OCI-LY3 (cell line): ENCODE results near the gene EFNA3.

Experiments
- H2AFZ ChIP-seq: fragments of 200-600, 300-600 bp; shearing (Covaris generic); 2 replicates; pipeline ENCODE4 v1.6.0; 2014; ENCODE audit warnings: antibody characterized with exemption, low read depth, low read length
- H3K27ac ChIP-seq: fragments of 200-600, 300-600 bp; sonication (generic); 2 replicates; pipeline ENCODE4 v1.5.1; 2014; ENCODE audit warnings: mild to moderate bottlenecking, low read length, moderate library complexity, mixed read lengths
- H3K27me3 ChIP-seq: fragments of 200-600, 300-600 bp; sonication (generic); 2 replicates; pipeline ENCODE4 v1.6.1; 2014; ENCODE audit warnings: low read depth, low read length, mixed read lengths
- H3K36me3 ChIP-seq: fragments of 200-600, 300-600 bp; sonication (generic); replicated peaks from 2 replicates; pipeline ENCODE3; 2014; ENCODE audit warnings: low read depth, low read length, mixed read lengths
- H3K4me1 ChIP-seq: fragments of 300-600, 200-600 bp; sonication (generic); 2 replicates; pipeline ENCODE4 v1.6.1; 2014; ENCODE audit warnings: low read length, mixed read lengths
- H3K4me2 ChIP-seq: fragments of 200-600, 300-600 bp; sonication (generic); 2 replicates; pipeline ENCODE4 v1.6.1; 2014; ENCODE audit warnings: low read length, mixed read lengths
- H3K4me3 ChIP-seq: fragments of 300-600, 200-600 bp; sonication (generic); 2 replicates; pipeline ENCODE4 v1.5.1; 2014; ENCODE audit warnings: antibody characterized with exemption, mild to moderate bottlenecking, low read length, moderate library complexity
- H3K79me2 ChIP-seq: fragments of 300-600, 200-600 bp; shearing (Covaris generic); 2 replicates; pipeline ENCODE4 v1.6.1; 2014; ENCODE audit warnings: mild to moderate bottlenecking, low read length, mixed read lengths
- H3K9ac ChIP-seq: fragments of 300-600, 200-600 bp; shearing (Covaris generic); 2 replicates; pipeline ENCODE4 v1.6.0; 2014; ENCODE audit warnings: mild to moderate bottlenecking, low read length, moderate library complexity
- H3K9me3 ChIP-seq: fragments of 200-600, 300-600 bp; shearing (Covaris generic); 2 replicates; pipeline ENCODE4 v1.6.1; 2014; ENCODE audit warnings: low read length, mixed read lengths; ENCODE audit not compliant: insufficient read depth
- H4K20me1 ChIP-seq: fragments of 200-600, 300-600 bp; sonication (generic); 2 replicates; pipeline ENCODE4 v1.6.1; 2016; ENCODE audit warnings: low read length, mixed read lengths; ENCODE audit not compliant: insufficient read depth
- CTCF ChIP-seq: fragments of 200-600, 300-600 bp; sonication (generic); IDR thresholded peaks from 2 replicates; pipeline ENCODE4 v1.5.1; 2014; ENCODE audit warnings: antibody characterized with exemption, low read length, low read depth
- EZH2phosphoT487 ChIP-seq: fragments of 200-600 bp; shearing (Covaris generic); IDR thresholded peaks from 2 replicates; pipeline ENCODE4 v1.6.1; 2018; ENCODE audit warnings: antibody characterized with exemption, mixed run types, low read depth

The EFNA3 gene

DNA sequence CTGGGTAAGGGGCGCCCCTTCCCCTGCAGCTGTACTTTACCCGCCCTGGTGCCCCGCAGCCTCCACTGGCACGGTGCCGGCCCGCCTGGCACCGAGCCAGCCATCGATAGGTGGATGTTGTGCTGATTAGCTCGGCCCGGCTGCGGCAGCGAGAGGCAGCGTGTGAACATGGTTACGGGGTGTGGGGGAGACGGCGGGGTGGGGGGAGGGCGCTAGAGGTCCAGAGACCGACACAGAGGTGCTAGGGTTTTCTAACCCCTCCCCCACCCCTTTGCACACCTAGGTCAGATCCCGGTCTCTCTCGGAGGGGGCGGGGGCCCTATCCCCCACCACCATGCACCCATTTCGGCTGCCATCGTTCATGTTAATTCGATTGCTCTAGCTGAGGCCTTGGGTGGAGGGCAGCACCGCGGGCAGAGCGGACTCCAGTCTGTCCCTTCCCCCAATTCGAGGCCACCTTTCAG lies 8.4 kb upstream of the EFNA3 start:
- Histone ChIP-seq H3K4me3 (peak overlapping the region; percentile 65), H3K36me3 (peaks cover 30% of the 10 kb centered on the region), H3K79me2 (peaks cover under 1% of the 10 kb centered on the region), H3K4me2 (peak overlapping the region; percentile 58), H3K9ac (no peak overlapping the region), H4K20me1 (peaks cover under 1% of the 10 kb centered on the region; the same call in 1 of the 2 replicates), H2AFZ (no peak overlapping the region), H3K27me3 (no peaks in the 10 kb centered on the region), H3K9me3 (no peaks in the 10 kb centered on the region), H3K4me1 (peaks cover 6% of the 10 kb centered on the region), H3K27ac (no peak overlapping the region)
- TF ChIP-seq EZH2phosphoT487: no peak
- no peak for TF ChIP-seq CTCF

- peaks cover 6% of the 10 kb centered on the region for H3K4me1 ChIP-seq
- H3K9ac ChIP-seq: no peak overlapping the region
- TF ChIP-seq CTCF: no peak
- no peak for TF ChIP-seq EZH2phosphoT487
- no peaks in the 10 kb centered on the region for H3K79me2 ChIP-seq
- peak overlapping the region; percentile 58 for H3K4me2 ChIP-seq
- peak overlapping the region; percentile 65 for H3K4me3 ChIP-seq
- no peaks in the 10 kb centered on the region for H3K9me3 ChIP-seq
- peaks cover 30% of the 10 kb centered on the region for H3K36me3 ChIP-seq
- H2AFZ ChIP-seq: no peak overlapping the region
- H4K20me1 ChIP-seq: no peaks in the 10 kb centered on the region
- no peaks in the 10 kb centered on the region for H3K27me3 ChIP-seq
- no peak overlapping the region for H3K27ac ChIP-seq
Observed at GRCh38 chr1:155070721-155071569, 7.7 kb upstream of the EFNA3 start.

DNA sequence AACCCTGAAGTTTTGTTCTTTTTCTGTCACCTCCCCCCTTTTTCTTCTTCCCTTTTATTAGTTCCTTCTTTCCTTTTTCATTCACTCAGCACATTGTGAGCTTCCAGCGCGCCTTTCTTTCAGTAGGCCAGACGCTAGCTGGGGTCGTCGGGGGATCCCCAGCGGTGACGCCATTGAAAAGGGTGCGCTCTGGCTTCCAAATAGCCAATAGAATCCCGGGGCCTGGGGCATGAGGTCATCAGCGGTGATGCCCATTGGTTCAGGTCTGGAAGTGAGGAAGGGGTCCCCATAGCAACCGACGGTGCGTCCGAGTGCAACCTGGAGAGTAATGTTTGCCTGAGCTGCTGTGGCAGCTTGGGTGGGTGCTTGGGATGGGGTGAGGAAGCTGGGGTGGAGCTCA lies 6.9 kb upstream of the EFNA3 start:
- peaks cover 12% of the 10 kb centered on the region for H3K4me1 ChIP-seq
- H3K27me3 ChIP-seq: no peaks in the 10 kb centered on the region
- H3K79me2 ChIP-seq: no peaks in the 10 kb centered on the region
- no peaks in the 10 kb centered on the region for H3K9me3 ChIP-seq
- no peak overlapping the region for H2AFZ ChIP-seq
- no peak overlapping the region for H3K9ac ChIP-seq
- H3K36me3 ChIP-seq: peaks cover 25% of the 10 kb centered on the region
- no peak overlapping the region for H3K4me3 ChIP-seq
- H3K27ac ChIP-seq: no peak overlapping the region
- no peaks in the 10 kb centered on the region for H4K20me1 ChIP-seq
- no peak overlapping the region for H3K4me2 ChIP-seq
- no peak for TF ChIP-seq EZH2phosphoT487
- TF ChIP-seq CTCF: no peak

GRCh38 chr1:155072531-155073289 lies 5.9 kb upstream of the EFNA3 start:
- Histone ChIP-seq H4K20me1 (no peaks in the 10 kb centered on the region), H3K4me3 (no peak overlapping the region), H3K27ac (no peak overlapping the region), H3K9ac (no peak overlapping the region), H3K27me3 (no peaks in the 10 kb centered on the region), H3K4me1 (peaks cover 14% of the 10 kb centered on the region), H3K9me3 (no peaks in the 10 kb centered on the region), H3K79me2 (no peaks in the 10 kb centered on the region), H2AFZ (no peak overlapping the region), H3K36me3 (peaks cover 19% of the 10 kb centered on the region), H3K4me2 (no peak overlapping the region)
- TF ChIP-seq EZH2phosphoT487: no peak
- no peak for TF ChIP-seq CTCF
